DMS 273 treated with DMSO at 0.1 percent for 48 hours (cell line): ENCODE data around the gene SPINK5.

Experiments used
- DNase-seq: peaks from one replicate; lab custom pipeline; 2025; lab: John Stamatoyannopoulos, UW

SPINK5 gene

GRCh38 chr5:148094336-148094735 is 30.6 kb downstream of the SPINK5 start:
- no peak for DNase-seq

GRCh38 chr5:148104226-148104625 is 40.4 kb downstream of the SPINK5 start:
- no peak for DNase-seq

GRCh38 chr5:148107608-148108007 is 43.8 kb downstream of the SPINK5 start:
- DNase-seq = no peak

- no peak for DNase-seq
Measured at GRCh38 chr5:148113243-148113642, 49.5 kb downstream of the SPINK5 start.

- DNase-seq = no peak
Measured at GRCh38 chr5:148120317-148120716, 56.5 kb downstream of the SPINK5 start.

DNA sequence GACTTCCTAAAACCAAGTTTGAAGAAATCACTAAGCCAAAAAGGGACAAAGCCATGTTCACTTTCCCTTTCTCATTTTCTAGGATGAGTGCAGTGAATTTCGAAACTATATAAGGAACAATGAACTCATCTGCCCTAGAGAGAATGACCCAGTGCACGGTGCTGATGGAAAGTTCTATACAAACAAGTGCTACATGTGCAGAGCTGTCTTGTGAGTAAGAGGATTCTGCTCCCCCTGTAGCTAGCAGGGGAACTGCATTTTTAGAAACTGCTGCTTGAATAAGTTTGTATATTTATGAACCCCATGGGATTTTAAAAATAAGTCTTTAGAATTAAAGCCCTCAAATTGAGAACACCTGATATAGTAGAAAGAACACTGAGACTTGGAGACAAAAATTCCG is 61.9 kb downstream of the SPINK5 start:
- DNase-seq = no peak

DNA sequence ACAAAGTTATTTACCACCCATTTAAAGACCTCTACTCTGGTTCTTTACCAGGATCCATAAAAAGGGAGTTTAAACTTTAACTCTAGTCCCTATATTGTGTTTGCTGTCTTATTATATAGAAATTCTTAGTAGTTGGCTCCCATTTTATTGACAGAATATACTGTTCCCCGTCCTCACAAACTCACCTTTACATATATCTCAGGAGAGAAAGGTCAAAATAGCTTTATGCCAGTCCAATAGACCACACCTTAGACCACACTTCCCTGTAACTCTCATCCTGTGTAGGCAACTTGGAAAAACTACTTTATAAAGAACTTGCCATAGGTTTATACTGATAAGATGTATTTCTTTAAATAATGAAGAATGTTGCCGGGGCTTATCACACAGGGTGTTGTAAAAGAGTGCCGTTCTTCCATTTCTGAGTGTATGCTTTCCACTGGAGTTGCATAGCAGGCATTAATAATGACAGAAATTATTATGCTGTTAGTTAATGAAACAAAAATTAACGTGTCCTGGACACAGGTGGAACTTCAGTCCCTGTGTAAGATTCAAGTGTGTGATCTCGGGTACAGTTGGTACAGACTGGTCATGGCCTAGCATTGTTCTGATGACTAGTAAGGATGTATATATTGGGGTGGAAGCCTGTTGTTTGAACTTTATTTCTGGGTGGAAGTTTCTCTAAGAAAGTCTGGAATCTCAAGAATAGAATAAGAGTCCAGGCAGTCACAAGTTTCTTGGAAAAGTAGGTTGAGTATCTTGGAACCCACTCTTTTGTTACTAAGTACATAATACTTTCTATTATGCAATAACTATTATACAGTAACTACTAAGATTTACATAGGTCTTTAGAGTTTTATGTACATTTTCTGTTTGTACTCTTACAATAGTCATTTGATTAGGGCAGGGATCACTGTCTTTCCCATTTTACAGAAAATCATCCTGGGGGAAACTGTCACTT is 71.6 kb downstream of the SPINK5 start:
- DNase-seq = no peak

GRCh38 chr5:148140846-148141245 is 77.1 kb downstream of the SPINK5 start:
- DNase-seq = no peak

DNA sequence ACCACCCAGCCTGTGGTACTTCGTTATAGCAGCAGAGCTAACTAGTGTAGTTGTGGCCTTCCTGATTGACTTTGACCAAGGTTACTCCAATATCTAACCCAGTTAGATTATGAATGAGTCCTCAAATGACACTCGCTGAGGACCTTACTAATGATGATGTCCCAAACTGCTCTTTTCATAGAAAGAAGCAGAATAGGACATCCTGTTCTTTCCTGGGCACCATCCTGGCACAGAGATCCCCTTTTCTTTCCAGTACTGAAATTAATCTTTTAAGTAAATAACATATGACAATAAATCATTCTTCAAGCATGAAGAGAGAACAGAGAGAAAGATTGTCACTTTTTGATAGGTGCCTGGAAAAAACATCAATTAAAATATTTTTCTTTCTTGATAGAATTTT is 77.9 kb downstream of the SPINK5 start:
- no peak for DNase-seq

DNA sequence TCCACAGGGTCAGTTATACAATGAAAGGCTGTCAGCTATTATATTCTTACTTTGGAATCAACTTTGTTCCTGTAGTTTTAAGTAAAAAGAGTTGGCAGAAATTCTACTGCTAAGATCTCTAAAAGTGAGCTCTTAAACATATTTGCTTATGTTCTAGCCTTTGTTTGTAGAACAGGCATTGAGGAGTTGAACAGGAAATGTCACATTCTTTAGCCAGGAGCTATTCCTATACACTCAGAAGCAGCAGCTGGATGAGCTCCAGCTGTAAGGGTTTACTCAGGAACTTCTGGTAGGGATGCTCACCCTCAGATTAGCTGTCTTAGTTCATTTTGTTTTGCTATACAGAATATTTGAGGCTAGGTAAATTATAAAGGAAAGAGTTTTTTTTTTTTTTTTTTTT is 82.1 kb downstream of the SPINK5 start:
- DNase-seq = no peak

GRCh38 chr5:148146487-148146886 is 82.7 kb downstream of the SPINK5 start:
- no peak for DNase-seq

DNA sequence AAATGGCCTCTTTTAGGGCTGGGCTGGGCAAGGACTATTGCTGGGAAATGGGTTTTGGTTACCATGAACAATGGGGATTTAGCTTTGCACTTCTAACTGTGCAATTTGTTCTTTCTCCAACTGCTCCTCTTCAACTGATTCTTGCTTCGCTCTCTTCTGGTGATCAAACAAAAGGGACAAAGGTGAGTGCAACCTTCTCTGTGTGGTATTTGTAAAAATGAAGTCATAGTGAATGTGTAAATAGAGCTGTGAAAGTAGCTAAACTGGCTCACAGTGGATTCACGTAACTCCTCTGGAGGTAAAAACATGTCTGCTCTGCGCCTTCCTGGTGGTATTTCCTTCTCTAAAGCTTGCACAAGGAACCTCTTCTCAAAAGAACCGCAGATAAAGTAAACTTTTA is 83.6 kb downstream of the SPINK5 start:
- no peak for DNase-seq

DNA sequence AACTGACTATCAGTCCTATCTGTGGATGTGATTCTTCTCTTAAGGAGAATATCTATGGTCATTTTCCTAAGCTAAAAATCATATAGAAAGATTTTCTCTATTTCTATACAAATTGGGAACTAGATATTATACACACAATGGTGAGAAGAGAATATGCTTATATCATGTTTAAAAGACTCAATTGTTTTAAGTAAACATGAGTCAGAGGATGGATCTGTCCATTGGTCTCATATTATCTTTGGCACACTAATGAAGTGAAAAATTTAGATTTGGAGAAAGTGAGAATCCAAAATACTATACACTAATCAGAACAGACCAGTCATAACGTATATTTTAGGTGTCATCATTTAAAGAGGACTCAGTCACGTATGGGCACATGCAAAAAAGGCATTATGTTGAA is 88.1 kb downstream of the SPINK5 start:
- DNase-seq = no peak

DNA sequence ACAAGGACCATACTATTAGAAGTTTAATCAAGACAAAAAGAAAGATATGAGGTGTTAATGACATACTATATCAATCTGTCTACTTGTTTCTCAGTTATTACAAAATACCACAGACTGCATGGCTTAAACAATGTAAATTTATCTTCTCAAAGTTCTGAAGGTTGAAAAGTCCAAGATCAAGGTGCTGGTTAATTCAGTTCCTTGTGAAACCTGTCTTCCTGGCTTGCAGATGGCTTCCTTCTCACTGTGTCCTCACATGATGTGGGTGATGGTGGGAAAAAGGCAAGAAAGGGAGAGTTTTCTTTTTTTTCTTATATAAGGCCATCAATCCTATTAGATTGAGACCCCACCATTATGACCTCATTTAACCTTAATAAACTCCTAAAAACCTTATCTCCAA is 89.0 kb downstream of the SPINK5 start:
- no peak for DNase-seq

DNA sequence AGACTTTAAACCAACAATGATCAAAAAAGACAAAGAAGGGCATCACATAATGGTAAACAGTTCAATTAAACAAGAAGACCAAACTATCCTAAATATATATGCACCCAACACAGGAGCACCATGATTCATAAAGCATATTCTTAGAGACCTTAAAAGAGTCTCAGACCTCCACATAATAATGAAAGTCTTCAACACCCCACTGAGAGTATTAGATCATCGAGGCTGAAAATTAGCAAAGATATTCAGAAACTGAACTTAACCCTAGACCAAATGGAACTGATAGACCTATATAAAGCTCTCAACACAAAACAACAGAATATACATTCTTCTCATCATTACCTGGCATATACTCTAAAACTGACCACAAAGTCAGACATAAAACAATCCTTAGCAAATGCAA is 92.8 kb downstream of the SPINK5 start:
- no peak for DNase-seq

- no peak for DNase-seq
Measured at GRCh38 chr5:148162038-148162437, 98.3 kb downstream of the SPINK5 start.

- DNase-seq = no peak
Measured at GRCh38 chr5:148163345-148163744, 99.6 kb downstream of the SPINK5 start.

GRCh38 chr5:148166550-148167283 is 102.9 kb downstream of the SPINK5 start:
- DNase-seq = no peak

GRCh38 chr5:148168246-148168645 is 104.5 kb downstream of the SPINK5 start, which contains the start of gene SPINK14:
SPINK14 (plus strand) TSS chr5:148168546; CDS start chr5:148169733, 1,187 bp downstream.
- no peak for DNase-seq

- no peak for DNase-seq
Measured at GRCh38 chr5:148172377-148172776, 108.6 kb downstream of the SPINK5 start.

DNA sequence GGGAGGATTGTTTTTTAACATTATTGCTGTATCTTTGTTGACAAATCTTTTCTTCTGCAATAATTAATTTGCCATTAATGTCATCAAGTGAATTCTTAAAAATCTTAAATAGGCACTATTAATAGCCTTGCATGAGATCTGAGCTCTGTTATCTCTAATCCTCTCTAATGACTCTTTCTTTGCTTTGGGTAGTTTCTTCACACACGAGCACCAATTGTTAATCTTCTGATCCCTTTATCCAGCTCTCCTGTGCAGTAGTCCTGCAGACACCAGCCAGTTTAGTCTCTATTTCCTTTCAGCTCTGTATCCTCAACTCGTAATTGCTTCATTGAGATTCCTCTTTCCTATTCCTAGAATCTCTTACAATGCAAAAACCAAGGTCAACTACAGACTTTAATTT is 112.7 kb downstream of the SPINK5 start:
- no peak for DNase-seq

DNA sequence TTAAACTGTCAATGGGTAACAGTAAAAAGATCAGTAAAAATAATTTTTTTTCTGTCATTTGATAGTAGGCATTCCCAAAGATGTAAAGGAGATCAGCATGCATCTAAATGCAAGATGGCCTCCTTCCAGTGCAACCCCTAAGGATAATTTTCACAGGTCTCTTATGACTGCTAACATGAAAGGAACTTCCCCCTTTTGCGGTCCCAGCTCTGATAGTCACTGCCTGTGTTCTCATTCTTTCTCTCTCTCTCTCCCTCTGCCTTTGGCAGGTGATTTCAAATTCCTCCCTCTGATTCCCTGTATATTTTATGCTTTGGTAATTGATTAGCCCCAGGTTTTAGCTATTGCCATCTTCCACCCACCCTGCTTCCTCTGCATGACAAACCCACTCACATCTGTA is 113.4 kb downstream of the SPINK5 start:
- no peak for DNase-seq

GRCh38 chr5:148179234-148179824 is 115.5 kb downstream of the SPINK5 start:
- peak; percentile 2 for DNase-seq
